ENCODE results near the gene TIFAB.

Gene TIFAB

DNA sequence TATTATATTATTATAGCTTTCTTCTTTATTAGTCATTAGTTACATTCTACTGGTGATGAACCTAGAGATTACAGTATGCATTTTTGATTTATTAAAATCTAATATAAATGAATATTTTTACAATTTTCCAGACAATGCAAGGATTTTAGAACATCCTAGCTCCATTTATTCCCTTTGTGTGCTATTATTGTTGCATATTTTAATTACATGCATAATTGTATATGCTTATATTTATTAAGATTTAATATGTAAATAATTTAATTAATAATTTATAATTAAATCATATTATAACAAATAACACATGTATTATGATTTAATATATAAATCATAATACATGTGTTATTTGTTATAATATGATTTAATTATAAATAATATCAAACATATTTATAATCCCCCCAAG, 29.7 kb downstream of the TIFAB start:
- no peak for DNase-seq

DNA sequence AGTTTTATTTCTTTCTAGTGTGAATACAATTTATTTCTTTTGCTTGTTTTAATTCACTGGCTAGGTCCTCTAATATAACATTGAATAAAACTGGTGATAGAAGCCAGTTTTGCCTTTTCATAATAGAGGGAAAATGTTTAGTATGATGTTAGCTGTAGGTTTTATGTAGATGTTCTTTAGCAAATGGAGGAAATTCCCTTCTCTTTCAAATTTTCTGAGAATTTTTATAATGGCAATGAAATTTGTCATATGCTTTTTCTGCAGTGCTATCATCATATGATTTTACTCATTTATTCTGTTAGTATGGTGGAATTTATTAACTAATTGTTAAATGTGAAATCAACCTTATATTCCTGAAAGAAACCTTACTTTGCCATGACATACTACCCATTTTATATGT, 35.1 kb downstream of the TIFAB start:
- no peak for DNase-seq

DNA sequence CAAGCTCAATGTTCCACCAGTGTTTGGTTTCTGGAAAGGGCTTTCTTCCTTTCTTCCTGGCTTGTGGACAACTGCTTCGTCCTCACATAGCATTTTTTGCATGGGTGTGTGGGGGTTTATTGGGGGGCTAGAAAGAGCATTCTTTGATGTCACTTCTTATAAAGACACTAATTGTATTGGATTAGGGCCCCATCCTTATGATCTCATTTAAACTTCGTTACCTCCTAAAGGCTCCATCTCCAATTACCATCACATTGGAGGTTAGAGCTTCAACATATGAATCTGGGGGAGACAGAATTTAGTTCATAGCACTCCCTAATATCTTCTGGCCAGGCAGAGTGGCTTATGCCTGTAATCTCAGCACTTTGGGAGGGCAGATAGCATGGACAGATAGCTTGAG, 47.1 kb downstream of the TIFAB start:
- DNase-seq: no peak

DNA sequence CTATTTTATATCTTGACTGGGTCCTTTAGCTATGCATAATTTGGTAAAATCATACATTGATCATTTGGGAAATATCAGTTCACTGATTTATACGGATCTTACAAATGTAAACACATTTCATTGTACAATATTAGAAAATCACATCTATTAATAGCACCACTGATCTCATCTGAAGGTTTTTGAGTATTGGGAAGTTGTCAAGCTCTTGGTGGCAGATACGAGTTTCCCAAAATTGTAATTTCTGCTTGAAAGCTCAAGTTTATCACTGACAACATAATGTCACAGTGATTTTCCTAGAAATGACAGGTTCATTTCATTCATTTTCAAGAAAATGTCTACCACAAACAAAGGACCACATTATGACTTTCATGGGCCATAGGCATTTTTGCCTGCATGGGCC, 50.1 kb downstream of the TIFAB start:
- DNase-seq: no peak

DNA sequence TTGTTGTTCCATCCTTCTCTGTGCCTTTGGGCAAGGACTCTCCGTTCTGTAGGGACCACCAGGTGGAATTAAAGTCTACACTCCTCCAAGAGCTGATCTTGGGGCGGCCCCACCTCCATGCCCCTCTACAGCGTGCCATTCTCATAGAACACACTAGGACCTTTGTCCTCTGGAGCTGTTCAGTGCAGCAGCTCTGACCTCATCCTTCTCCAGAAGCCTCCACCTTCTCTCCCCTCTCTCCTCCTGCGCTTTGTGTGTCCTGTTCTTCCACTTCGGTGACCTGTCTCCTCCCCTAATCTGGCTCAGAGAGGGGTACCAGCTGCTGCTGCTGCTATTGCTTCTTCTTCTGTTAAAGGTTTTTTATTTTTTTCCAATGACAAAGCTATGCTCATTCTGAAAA, 51.3 kb downstream of the TIFAB start:
- DNase-seq: no peak

DNA sequence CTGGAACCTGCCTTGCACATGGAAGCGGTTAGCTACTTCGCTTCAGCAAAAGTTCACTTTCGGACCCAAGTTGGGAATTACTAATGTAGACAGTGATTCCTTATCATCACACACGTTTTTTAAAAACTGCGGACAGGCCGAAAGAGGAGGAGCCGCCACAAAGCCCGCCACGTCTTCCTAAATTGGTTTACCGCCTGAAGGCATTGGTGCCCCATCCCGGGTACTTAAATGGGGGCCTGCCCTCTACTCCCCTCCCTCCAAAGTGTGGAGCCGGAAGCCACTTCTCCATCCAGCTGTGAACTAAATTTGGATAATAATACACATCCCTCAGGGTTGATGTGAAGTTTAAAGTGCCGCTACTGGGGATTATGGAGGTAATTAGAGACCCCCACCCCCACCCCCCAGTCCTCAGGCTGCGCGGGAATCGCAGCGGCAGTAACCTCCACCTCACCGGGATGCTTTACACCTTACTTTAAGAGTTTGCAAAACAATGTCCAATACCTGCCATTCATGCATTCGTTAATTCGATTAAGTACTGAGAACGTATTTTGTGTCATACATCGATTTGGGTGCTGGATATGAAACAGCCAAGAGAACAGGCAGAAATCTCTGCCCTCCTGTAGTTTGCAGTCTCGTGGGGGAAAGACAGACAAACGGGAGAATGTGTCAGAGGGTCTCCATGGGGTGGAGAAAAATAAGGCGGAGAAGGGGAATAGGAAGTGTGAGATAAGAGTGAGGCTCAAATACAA, 52.2 kb downstream of the TIFAB start:
- no peak for DNase-seq

DNA sequence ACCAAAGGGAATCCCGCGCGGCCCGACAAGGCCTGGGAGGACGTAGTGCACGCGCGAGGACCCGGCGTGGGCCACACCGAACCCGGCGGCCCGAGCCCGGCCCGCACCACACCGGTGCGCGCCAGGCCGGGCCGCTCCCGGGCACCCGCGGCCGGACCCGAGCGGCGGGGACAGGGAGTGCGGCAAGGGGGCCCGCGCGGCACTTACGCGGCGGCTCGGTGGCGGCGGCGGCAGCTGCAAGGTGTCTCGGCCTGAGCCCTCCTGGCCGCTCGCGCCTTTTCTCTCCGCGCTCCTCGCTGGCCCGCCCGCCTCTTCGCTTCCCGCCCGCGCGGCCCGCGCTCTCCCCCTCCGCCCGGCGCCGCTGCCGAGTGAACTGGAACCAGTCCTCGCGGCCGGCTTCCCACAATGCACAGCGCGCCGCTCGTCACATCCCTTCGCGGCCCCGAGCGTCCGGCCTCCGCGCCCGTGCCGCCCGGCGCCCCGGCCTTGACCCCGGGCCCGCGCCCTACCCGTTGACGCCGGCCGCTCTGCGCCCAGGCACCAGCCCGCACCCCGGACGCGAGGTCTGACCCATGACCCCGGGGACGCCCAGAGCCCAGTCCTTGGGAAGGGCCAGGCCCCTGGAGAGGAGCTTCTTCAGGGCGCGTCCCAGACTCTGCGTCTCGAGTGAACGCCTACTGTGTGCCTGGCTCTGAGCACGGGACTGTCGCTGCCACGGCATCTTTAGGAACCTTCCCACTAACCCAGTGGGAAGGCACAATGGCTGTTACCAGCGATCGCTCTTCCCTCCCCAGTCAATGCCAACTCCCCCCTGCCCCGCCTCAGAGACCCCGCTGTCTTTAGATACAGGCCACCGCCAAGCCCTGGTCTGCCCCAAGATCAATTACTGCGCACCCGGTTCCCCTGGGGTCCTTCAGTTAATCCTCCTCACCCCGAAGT, 53.0 kb downstream of the TIFAB start, which contains the start of gene MACROH2A1:
MACROH2A1 (minus strand) TSS at position 377 of the 939 bp plus-strand sequence. CDS start 10,138 bp downstream, outside the sequence.
- peak; percentile 70 for DNase-seq

DNA sequence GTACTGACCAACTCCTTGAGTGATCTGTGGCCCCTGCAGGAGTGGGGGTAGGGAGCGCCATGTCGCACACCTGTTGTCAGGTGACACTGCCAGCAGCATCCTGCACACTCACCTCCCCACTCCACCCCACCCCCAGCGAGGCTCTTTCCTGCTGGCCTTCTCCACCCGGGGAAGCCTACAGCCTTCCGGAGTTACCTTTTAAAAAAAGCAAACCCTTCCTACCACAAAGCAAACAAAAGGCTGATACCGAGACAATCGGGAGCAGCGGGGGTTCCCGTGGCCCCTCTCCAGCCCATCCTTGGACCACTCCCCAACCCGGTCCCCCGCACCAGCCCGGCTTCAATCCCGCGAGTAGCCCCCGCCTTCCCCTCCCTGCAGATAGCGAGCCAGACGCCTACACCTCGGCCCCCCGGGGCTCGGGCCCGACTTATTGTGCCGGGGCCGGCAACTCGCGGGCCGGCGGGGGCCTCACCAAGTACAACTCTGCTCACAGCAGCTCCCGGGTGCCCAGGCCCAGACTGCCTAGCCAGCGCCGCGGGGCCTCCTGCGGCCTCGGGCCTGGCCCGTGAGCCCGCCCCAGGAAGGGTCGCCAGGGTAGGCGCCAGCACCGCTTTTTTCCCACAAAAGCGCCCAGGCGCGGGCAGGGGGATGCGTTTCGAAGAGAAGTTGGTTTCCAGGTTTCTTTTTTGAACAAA, 53.8 kb downstream of the TIFAB start:
- no peak for DNase-seq
